ENCODE measurements around the gene TMEM196.

- TF ChIP-seq, protein P1, sequence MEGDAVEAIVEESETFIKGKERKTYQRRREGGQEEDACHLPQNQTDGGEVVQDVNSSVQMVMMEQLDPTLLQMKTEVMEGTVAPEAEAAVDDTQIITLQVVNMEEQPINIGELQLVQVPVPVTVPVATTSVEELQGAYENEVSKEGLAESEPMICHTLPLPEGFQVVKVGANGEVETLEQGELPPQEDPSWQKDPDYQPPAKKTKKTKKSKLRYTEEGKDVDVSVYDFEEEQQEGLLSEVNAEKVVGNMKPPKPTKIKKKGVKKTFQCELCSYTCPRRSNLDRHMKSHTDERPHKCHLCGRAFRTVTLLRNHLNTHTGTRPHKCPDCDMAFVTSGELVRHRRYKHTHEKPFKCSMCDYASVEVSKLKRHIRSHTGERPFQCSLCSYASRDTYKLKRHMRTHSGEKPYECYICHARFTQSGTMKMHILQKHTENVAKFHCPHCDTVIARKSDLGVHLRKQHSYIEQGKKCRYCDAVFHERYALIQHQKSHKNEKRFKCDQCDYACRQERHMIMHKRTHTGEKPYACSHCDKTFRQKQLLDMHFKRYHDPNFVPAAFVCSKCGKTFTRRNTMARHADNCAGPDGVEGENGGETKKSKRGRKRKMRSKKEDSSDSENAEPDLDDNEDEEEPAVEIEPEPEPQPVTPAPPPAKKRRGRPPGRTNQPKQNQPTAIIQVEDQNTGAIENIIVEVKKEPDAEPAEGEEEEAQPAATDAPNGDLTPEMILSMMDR (IDR thresholded peaks at IDR 0.05; ENCODE audit: borderline replicate concordance, extremely low read depth, low read length, poor library complexity, severe bottlenecking), result no peak
- no peak for TF ChIP-seq EZH2 (IDR thresholded peaks at IDR 0.05; ENCODE audit: borderline replicate concordance, low read depth, low read length, severe bottlenecking)
These were observed 41.4 kb upstream of the TMEM196 start for GRCh38 chr7:19814776-19815175.

Data from DND-41 (cell line).